Spleen (tissue), 11 donors: ENCODE data around the gene ZNF574. TPM values are rescaled to one million over a fixed set of nuclear protein-coding genes. Genes with fewer than 3 reads are reported as not detected.

ENCODE experiments used
- DNase-seq: peaks from one replicate; pipeline ENCODE4 v3.0.0-alpha.2; 2020
- H3K27ac ChIP-seq, 8 donors: fragments of 200-600 bp; sonication (generic) in 7 of 8; 1 replicate in 4 of 8; 2 replicates in 4 of 8; pipeline versions ENCODE4 v1.5.0 to v1.8.0; 2016 to 2021; ENCODE audit warnings: inconsistent platforms in 4 of 8, mild to moderate bottlenecking in 4 of 8, moderate library complexity in 1 of 8
- H3K27me3 ChIP-seq, 7 donors: fragments of 200-600 bp; sonication (generic) in 6 of 7; replicated peaks in 1 of 7; 1 replicate in 4 of 7; 2 replicates in 3 of 7; pipeline versions ENCODE4 v1.5.0 to v1.8.0; 2016 to 2021; ENCODE audit warnings: inconsistent platforms in 3 of 7, mild to moderate bottlenecking in 1 of 7
- H3K36me3 ChIP-seq, 6 donors: fragments of 200-600 bp; sonication (generic) in 5 of 6; 1 replicate in 4 of 6; 2 replicates in 2 of 6; pipeline versions ENCODE4 v1.5.0 to v1.8.0; 2016 to 2021; ENCODE audit warnings: inconsistent platforms in 2 of 6
- H3K4me1 ChIP-seq, 6 donors: fragments of 200-600 bp; sonication (generic) in 5 of 6; 1 replicate in 3 of 6; 2 replicates in 3 of 6; pipeline versions ENCODE4 v1.5.0 to v1.8.0; 2016 to 2021; ENCODE audit warnings: inconsistent platforms in 3 of 6
- H3K4me3 ChIP-seq, 8 donors: fragments of 200-600 bp; sonication (generic) in 7 of 8; 1 replicate in 4 of 8; 2 replicates in 4 of 8; pipeline versions ENCODE4 v1.5.0 to v1.8.0; 2016 to 2021; ENCODE audit warnings: inconsistent platforms in 4 of 8, mild to moderate bottlenecking in 4 of 8, moderate library complexity in 2 of 8
- H3K9me3 ChIP-seq, 8 donors: fragments of 200-600 bp; sonication (generic) in 7 of 8; 1 replicate in 4 of 8; 2 replicates in 4 of 8; pipeline versions ENCODE4 v1.5.0 to v1.8.0; 2016 to 2021; ENCODE audit warnings: inconsistent platforms in 4 of 8
- POLR2A ChIP-seq, 3 donors: fragments of 450-650 bp; IDR thresholded peaks; one replicate each; pipeline ENCODE4 v1.5.1; 2017; ENCODE audit warnings: antibody characterized with exemption in 3 of 3, mild to moderate bottlenecking in 1 of 3
- POLR2AphosphoS5 ChIP-seq, 3 donors: sonication (generic); formaldehyde crosslinking; IDR thresholded peaks; one replicate each; pipeline ENCODE4 v1.5.1; 2017; ENCODE audit warnings: antibody characterized with exemption in 3 of 3
- WGBS, 5 donors: extraction: QIAGEN DNeasy Blood & Tissue Kit in 3 of 5; methylation state at CpG; one replicate each; pipeline versions ENCODE4 v1.1.5 to v1.1.7; 2013 to 2018; 5-methylcytosine and 5-hydroxymethylcytosine counted together
- intact Hi-C: fragments of 100-400 bp; cut with DNase I; formaldehyde crosslinking; loops from one replicate; pipeline ENCODE4 v1.15.0; 2023; ENCODE audit warnings: low total_unique reads
- polyA plus RNA-seq, 3 donors: library from polyadenylated mRNA; stranded (reverse); fragments of 200-250 nt; gene quantifications; one replicate each; pipeline ENCODE4 v1.2.1, GENCODE V29; 2013
- total RNA-seq, 7 donors: library from RNA; depleted of rRNA in 3 of 7; stranded (reverse); fragments of >200 nt in 3 of 7; fragmentation: NEBNext Ultra II Directional in 4 of 7; extraction: Animal tissue kit (Norgen Biotek cat#: 25700) in 4 of 7; gene quantifications; one replicate each; pipeline versions ENCODE4 v1.1.0 to v1.2.1, GENCODE V29; 2016 to 2021
- TF ChIP-seq, protein P1 (sequence below), 11 experiments: fragments of 200-600 bp in 7 of 11; fragments of 450-650 bp in 4 of 11; sonication (generic) in 4 of 11; IDR thresholded peaks in 8 of 11; conservative IDR thresholded peaks in 3 of 11; 1 replicate in 7 of 11; 2 replicates in 4 of 11; pipeline versions ENCODE4 v1.4.0 to v1.8.0; 2016 to 2021; ENCODE audit warnings: antibody characterized with exemption in 11 of 11, inconsistent platforms in 4 of 11, mild to moderate bottlenecking in 1 of 11
- donor health status: healthy with polysubstance abuse.
- donor health status: DM: no; HTN: no; CAD: no; lungs with moderate emphysema.
- donor health status: DM: no; HTN: no; CAD: no.
- donor health status: Bipolar disorder and iron deficiency.
- donor health status: healthy.
- donor health status: DM: no; HTN: no; CAD: no.
- donor health status: DM: yes; HTN: yes; CAD: no.

The ZNF574 gene
- total and polyA plus RNA-seq, 10 donors, result 4.7 to 21.0 (median 15.3) TPM

DNA sequence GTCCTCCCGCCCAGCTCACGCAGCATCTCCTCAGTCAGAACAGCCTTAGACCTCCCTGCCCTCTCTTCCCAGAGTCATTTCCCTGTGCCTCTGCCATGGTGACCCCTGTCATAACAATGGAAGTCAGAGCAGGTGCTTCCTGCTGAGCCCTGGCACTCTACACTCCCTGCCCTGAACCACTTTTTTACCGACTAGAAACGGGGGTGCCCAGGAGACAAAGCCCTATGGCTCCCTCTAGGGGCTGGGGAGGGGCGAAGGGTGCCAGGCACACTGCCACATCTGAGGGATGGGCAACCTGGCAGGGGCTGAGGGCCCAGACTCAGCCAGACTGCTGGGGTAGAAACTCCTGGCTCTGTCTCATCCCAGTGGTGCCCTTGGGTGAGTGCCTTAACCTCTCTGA, 16.4 kb downstream of the ZNF574 start:
- Histone ChIP-seq H3K27ac (peak overlapping the region in 7 of 8 donors; percentile 51 to 83 (median 76)), H3K36me3 (peaks cover 0 to 71% (median 31%) of the 10 kb centered on the region in 6 donors), H3K4me1 (peaks cover 17 to 71% (median 55%) of the 10 kb centered on the region in 6 donors), H3K4me3 (peak overlapping the region in 1 of 8 donors; percentile 9), H3K27me3 (peaks cover 0 to 7% (median 0%) of the 10 kb centered on the region in 7 donors), H3K9me3 (no peaks in the 10 kb centered on the region)
- TF ChIP-seq POLR2AphosphoS5 (IDR thresholded peaks at IDR 0.05), result peak; percentile 49 to 92 (median 80)
- no peak for TF ChIP-seq POLR2A (IDR thresholded peaks at IDR 0.05)
- TF ChIP-seq, protein P1, sequence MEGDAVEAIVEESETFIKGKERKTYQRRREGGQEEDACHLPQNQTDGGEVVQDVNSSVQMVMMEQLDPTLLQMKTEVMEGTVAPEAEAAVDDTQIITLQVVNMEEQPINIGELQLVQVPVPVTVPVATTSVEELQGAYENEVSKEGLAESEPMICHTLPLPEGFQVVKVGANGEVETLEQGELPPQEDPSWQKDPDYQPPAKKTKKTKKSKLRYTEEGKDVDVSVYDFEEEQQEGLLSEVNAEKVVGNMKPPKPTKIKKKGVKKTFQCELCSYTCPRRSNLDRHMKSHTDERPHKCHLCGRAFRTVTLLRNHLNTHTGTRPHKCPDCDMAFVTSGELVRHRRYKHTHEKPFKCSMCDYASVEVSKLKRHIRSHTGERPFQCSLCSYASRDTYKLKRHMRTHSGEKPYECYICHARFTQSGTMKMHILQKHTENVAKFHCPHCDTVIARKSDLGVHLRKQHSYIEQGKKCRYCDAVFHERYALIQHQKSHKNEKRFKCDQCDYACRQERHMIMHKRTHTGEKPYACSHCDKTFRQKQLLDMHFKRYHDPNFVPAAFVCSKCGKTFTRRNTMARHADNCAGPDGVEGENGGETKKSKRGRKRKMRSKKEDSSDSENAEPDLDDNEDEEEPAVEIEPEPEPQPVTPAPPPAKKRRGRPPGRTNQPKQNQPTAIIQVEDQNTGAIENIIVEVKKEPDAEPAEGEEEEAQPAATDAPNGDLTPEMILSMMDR (IDR thresholded peaks at IDR 0.05 in 8 of 11, conservative IDR thresholded peaks at IDR 0.05 in 3 of 11), result peak in 10 of 11 experiments; percentile 39 to 72 (median 66)
- peak; percentile 82 for DNase-seq
- WGBS, 5 donors, result 21 to 39% (median 34%) methylated on average over 5 of the region's 5 CpGs
- intact Hi-C loops, result no loop called here

DNA sequence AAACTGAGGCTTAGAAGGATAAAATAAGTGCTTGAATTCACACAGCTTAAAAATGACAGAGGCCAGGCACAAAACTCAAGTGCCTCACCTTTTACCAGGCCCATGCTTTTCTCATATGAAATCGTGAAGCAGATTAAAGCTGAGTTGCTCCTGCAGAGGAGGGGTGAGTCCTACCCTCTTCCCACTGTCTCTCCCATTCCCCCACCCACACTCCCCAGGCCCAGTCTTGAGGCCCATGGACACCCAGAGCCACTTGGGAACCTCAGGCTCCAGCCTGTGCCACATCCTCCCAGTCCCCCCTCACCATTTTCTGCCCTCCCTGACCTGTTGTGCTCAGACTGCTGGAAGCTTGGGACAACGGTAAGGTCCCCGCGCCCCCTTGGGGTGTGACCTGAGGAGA, 17.5 kb downstream of the ZNF574 start:
- intact Hi-C loops, result no loop called here
- Histone ChIP-seq H3K27me3 (peaks cover 0 to 7% (median 0%) of the 10 kb centered on the region in 7 donors), H3K9me3 (no peaks in the 10 kb centered on the region), H3K4me1 (peaks cover 13 to 61% (median 47%) of the 10 kb centered on the region in 6 donors), H3K27ac (peak overlapping the region in 3 of 8 donors; percentile 50 to 83 (median 79)), H3K4me3 (no peak overlapping the region), H3K36me3 (peaks cover 0 to 82% (median 40%) of the 10 kb centered on the region in 6 donors)
- WGBS, 5 donors, result 71 to 85% (median 78%) methylated on average over 4 of the region's 4 CpGs
- no peak for DNase-seq
- TF ChIP-seq, protein P1 (IDR thresholded peaks at IDR 0.05 in 8 of 11, conservative IDR thresholded peaks at IDR 0.05 in 3 of 11), result no peak
- peak in 1 of 3 donors; percentile 24 for TF ChIP-seq POLR2AphosphoS5 (IDR thresholded peaks at IDR 0.05)

DNA sequence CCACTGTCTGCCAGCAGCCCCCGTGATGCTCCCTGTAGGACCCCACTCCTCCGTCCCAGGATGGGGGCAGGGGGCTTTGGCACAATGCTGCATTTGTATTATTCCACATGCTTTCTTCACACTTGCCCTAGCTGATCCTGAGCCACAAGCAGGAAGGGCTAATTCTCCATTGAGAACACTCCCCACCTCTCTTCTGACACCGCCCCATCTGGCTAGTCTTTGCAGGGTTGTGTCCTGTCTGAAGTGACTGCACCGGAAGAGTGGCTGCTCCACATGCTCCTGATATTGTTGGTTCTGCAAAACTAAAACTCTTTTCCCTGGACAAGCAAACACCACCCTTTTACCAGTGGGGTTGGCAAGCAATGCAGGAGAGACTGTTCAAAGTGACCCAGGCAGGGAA, 18.0 kb downstream of the ZNF574 start:
- H3K27ac ChIP-seq, result peak overlapping the region in 3 of 8 donors; percentile 50 to 83 (median 79)
- TF ChIP-seq POLR2AphosphoS5 (IDR thresholded peaks at IDR 0.05), result no peak
- TF ChIP-seq, protein P1 (IDR thresholded peaks at IDR 0.05 in 8 of 11, conservative IDR thresholded peaks at IDR 0.05 in 3 of 11), result no peak
- no peak for TF ChIP-seq POLR2A (IDR thresholded peaks at IDR 0.05)
- DNase-seq, result no peak
- H3K4me3 ChIP-seq, result no peak overlapping the region
- intact Hi-C loops, result no loop called here
- 70 to 84% (median 80%) methylated on average over 4 of the region's 4 CpGs for WGBS, 5 donors
- peaks cover 9 to 57% (median 43%) of the 10 kb centered on the region in 6 donors for H3K4me1 ChIP-seq
- peaks cover 0 to 7% (median 0%) of the 10 kb centered on the region in 7 donors for H3K27me3 ChIP-seq
- H3K9me3 ChIP-seq, result no peaks in the 10 kb centered on the region
- peaks cover 0 to 87% (median 44%) of the 10 kb centered on the region in 6 donors for H3K36me3 ChIP-seq

DNA sequence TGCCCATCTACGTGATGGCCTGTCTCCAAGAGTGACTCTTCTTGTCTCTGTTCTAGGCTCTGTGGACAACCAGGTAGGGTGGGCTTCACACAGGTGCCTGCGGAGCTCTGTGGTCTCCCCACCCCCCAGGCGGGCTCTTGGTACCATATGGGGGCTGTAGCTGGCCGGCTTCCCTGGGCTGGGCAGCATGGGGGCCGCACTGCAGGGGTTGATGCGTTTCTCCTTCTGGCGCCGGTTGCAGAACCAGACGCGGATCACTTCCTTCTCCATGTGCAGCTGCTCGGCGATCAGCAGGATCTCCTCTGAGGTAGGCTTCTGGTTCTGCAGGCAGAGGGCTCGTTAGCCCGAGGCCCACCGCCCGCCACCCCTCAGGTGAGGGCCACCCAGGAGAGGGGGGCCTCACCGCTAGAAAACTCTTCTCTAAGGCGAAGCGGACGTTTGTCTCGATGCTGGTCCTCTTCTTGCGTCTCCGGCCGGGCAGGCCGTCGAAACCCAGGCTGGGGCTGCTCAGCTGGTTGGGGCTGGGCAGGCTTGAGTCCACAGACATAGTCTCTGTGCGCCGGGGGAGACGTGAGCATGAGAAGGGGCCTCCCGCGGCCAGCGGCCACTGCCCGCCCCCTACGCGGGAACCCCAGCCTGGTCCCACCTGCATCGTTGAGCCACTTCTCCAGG, 19.3 kb downstream of the ZNF574 start:
- Histone ChIP-seq H3K36me3 (peaks cover 0 to 92% (median 53%) of the 10 kb centered on the region in 6 donors), H3K9me3 (no peaks in the 10 kb centered on the region), H3K27me3 (peaks cover 0 to 7% (median 0%) of the 10 kb centered on the region in 7 donors), H3K27ac (no peak overlapping the region), H3K4me3 (no peak overlapping the region), H3K4me1 (peaks cover 4 to 43% (median 35%) of the 10 kb centered on the region in 6 donors)
- no peak for TF ChIP-seq POLR2A (IDR thresholded peaks at IDR 0.05)
- TF ChIP-seq, protein P1 (IDR thresholded peaks at IDR 0.05 in 8 of 11, conservative IDR thresholded peaks at IDR 0.05 in 3 of 11), result no peak
- peak in 1 of 3 donors; percentile 62 for TF ChIP-seq POLR2AphosphoS5 (IDR thresholded peaks at IDR 0.05)
- intact Hi-C loops, result no loop called here
- 87 to 94% (median 90%) methylated on average over 23 to 36 of the region's 36 CpGs for WGBS, 5 donors
- no peak for DNase-seq
